Stomach (tissue), 9 donors: ENCODE measurements around the gene TAS1R1. TPM values are rescaled to one million over a fixed set of nuclear protein-coding genes. Genes with fewer than 3 reads are reported as not detected.

Source experiments
- DNase-seq, 2 donors: peaks; one replicate each; pipeline versions ENCODE4 v3.0.0 to v3.0.0-alpha.2; 2013 to 2019
- H3K27ac ChIP-seq, 5 donors: fragments of 200-600 bp in 4 of 5; sonication (generic) in 4 of 5; one replicate each; pipeline ENCODE4 v1.5.1; 2013 to 2019; ENCODE audit warnings: mild to moderate bottlenecking in 1 of 5, moderate library complexity in 1 of 5
- H3K27me3 ChIP-seq, 3 donors: fragments of 200-600 bp; sonication (generic); one replicate each; pipeline ENCODE4 v1.5.1; 2017 to 2019; ENCODE audit warnings: mixed run types in 1 of 3
- H3K36me3 ChIP-seq, 4 donors: fragments of 200-600 bp; sonication (generic); 1 replicate in 3 of 4; 2 replicates in 1 of 4; pipeline ENCODE4 v1.5.1; 2016 to 2019
- H3K4me1 ChIP-seq, 4 donors: fragments of 200-600 bp; sonication (generic); one replicate each; pipeline ENCODE4 v1.5.1; 2016 to 2019
- H3K4me3 ChIP-seq, 4 donors: fragments of 200-600 bp; sonication (generic) in 3 of 4; one replicate each; pipeline ENCODE4 v1.5.1; 2016 to 2019; ENCODE audit warnings: mild to moderate bottlenecking in 1 of 4
- H3K9me3 ChIP-seq, 4 donors: fragments of 200-600 bp; sonication (generic); one replicate each; pipeline ENCODE4 v1.5.1; 2016 to 2019
- EP300 ChIP-seq: sonication (generic); formaldehyde crosslinking; IDR thresholded peaks from one replicate; pipeline ENCODE4 v1.6.1; 2017; ENCODE audit warnings: antibody characterized with exemption
- POLR2A ChIP-seq, 4 donors: fragments of 450-650 bp; IDR thresholded peaks; one replicate each; pipeline ENCODE4 v1.6.1; 2016; ENCODE audit warnings: antibody characterized with exemption in 4 of 4, control low read depth in 2 of 4, mild to moderate bottlenecking in 1 of 4, moderate library complexity in 1 of 4
- POLR2AphosphoS5 ChIP-seq, 3 donors: sonication (generic); formaldehyde crosslinking; IDR thresholded peaks; one replicate each; pipeline ENCODE4 v1.6.1; 2016; ENCODE audit warnings: antibody characterized with exemption in 3 of 3
- WGBS, 5 donors: extraction: QIAGEN DNeasy Blood & Tissue Kit in 3 of 5; methylation state at CpG; one replicate each; pipeline versions ENCODE4 v1.1.5 to v1.1.7; 2013 to 2018; 5-methylcytosine and 5-hydroxymethylcytosine counted together
- intact Hi-C: fragments of 100-400 bp; cut with DNase I; formaldehyde crosslinking; loops from one replicate; pipeline ENCODE4 v1.15.1; 2023; ENCODE audit warnings: low total_unique reads
- polyA plus RNA-seq, 3 donors: library from polyadenylated mRNA; stranded (reverse); fragments of 200-250 nt; gene quantifications; one replicate each; pipeline ENCODE4 v1.2.3, GENCODE V29; 2013
- total RNA-seq, 5 donors: library from RNA; depleted of rRNA; stranded (reverse); fragments of >200 nt; gene quantifications; one replicate each; pipeline versions ENCODE4 v1.1.0 to v1.2.3, GENCODE V29; 2014 to 2016
- TF ChIP-seq, protein P1 (sequence below), 7 experiments: fragments of 450-650 bp in 4 of 7; fragments of 200-600 bp in 3 of 7; sonication (generic) in 3 of 7; IDR thresholded peaks; one replicate each; pipeline ENCODE4 v1.5.1; 2016 to 2019; ENCODE audit warnings: antibody characterized with exemption in 7 of 7, control low read depth in 2 of 7, mild to moderate bottlenecking in 1 of 7
- donor health status: healthy with polysubstance abuse.
- donor health status: Bipolar disorder and iron deficiency.
- donor health status: healthy.

TAS1R1 gene
- total and polyA plus RNA-seq, 8 donors, result 0.08 to 0.12 TPM; not detected in 6

DNA sequence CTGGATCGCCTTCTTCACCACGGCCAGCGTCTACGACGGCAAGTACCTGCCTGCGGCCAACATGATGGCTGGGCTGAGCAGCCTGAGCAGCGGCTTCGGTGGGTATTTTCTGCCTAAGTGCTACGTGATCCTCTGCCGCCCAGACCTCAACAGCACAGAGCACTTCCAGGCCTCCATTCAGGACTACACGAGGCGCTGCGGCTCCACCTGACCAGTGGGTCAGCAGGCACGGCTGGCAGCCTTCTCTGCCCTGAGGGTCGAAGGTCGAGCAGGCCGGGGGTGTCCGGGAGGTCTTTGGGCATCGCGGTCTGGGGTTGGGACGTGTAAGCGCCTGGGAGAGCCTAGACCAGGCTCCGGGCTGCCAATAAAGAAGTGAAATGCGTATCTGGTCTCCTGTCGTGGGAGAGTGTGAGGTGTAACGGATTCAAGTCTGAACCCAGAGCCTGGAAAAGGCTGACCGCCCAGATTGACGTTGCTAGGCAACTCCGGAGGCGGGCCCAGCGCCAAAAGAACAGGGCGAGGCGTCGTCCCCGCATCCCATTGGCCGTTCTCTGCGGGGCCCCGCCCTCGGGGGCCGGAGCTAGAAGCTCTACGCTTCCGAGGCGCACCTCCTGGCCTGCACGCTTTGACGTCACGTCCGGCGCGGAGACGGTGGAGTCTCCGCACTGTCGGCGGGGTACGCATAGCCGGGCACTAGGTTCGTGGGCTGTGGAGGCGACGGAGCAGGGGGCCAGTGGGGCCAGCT is 24.4 kb downstream of the TAS1R1 start, which contains the start of gene ZBTB48:
TSS of gene ZBTB48 (plus strand) at position 621 of the 745 bp plus-strand sequence. CDS start 616 bp downstream, outside the sequence.
- Histone ChIP-seq H3K9me3 (no peaks in the 10 kb centered on the region), H3K27me3 (no peaks in the 10 kb centered on the region), H3K36me3 (peaks cover 0 to 3% (median 0%) of the 10 kb centered on the region in 4 donors), H3K27ac (peak within 1 kb of the TSS; percentile 94 to 99 (median 98)), H3K4me3 (peak within 1 kb of the TSS; percentile 74 to 97 (median 92)), H3K4me1 (peaks cover 32 to 50% (median 48%) of the 10 kb centered on the region in 4 donors)
- intact Hi-C loops, result no loop called here
- WGBS, 5 donors, result 13 to 22% (median 15%) methylated on average over 27 to 58 of the region's 58 CpGs
- peak; percentile 99 to 100 for DNase-seq
- no peak for TF ChIP-seq EP300
- TF ChIP-seq POLR2AphosphoS5 (IDR thresholded peaks at IDR 0.05), result peak; percentile 99 to 100 (median 99)
- TF ChIP-seq, protein P1, sequence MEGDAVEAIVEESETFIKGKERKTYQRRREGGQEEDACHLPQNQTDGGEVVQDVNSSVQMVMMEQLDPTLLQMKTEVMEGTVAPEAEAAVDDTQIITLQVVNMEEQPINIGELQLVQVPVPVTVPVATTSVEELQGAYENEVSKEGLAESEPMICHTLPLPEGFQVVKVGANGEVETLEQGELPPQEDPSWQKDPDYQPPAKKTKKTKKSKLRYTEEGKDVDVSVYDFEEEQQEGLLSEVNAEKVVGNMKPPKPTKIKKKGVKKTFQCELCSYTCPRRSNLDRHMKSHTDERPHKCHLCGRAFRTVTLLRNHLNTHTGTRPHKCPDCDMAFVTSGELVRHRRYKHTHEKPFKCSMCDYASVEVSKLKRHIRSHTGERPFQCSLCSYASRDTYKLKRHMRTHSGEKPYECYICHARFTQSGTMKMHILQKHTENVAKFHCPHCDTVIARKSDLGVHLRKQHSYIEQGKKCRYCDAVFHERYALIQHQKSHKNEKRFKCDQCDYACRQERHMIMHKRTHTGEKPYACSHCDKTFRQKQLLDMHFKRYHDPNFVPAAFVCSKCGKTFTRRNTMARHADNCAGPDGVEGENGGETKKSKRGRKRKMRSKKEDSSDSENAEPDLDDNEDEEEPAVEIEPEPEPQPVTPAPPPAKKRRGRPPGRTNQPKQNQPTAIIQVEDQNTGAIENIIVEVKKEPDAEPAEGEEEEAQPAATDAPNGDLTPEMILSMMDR (IDR thresholded peaks at IDR 0.05), result no peak
- peak in 2 of 4 donors; percentile 54 to 94 for TF ChIP-seq POLR2A (IDR thresholded peaks at IDR 0.05)

DNA sequence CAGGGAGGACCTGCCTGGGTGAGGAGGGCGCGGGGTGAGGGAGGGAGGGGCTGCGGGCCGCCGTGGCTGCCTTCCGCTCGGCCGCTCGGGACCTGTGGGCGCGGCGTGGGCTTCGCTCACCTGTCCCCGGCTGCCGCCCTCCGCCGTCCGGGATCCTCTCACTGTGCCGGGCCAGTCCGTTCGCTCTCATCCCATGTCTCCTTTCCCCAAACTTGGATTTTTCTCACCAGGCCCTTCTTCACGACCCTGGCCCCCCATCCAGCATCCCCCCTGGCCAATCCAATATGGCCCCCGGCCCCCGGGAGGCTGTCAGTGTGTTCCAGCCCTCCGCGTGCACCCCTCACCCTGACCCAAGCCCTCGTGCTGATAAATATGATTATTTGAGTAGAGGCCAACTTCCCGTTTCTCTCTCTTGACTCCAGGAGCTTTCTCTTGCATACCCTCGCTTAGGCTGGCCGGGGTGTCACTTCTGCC is 25.0 kb downstream of the TAS1R1 start:
- peaks cover 0 to 5% (median 0%) of the 10 kb centered on the region in 4 donors for H3K36me3 ChIP-seq
- DNase-seq, result peak in 1 of 2 donors; percentile 43
- intact Hi-C loops, result no loop called here
- H3K9me3 ChIP-seq, result no peaks in the 10 kb centered on the region
- no peaks in the 10 kb centered on the region for H3K27me3 ChIP-seq
- peak overlapping the region; percentile 74 to 97 (median 92) for H3K4me3 ChIP-seq
- TF ChIP-seq, protein P1 (IDR thresholded peaks at IDR 0.05), result no peak
- TF ChIP-seq POLR2A (IDR thresholded peaks at IDR 0.05) (no peak), EP300 (no peak), POLR2AphosphoS5 (IDR thresholded peaks at IDR 0.05) (no peak)
- H3K4me1 ChIP-seq, result peaks cover 32 to 56% (median 51%) of the 10 kb centered on the region in 4 donors
- WGBS, 5 donors, result 0 to 3% (median 1%) methylated on average over 13 to 30 of the region's 30 CpGs
- H3K27ac ChIP-seq, result peak overlapping the region; percentile 94 to 99 (median 98)

DNA sequence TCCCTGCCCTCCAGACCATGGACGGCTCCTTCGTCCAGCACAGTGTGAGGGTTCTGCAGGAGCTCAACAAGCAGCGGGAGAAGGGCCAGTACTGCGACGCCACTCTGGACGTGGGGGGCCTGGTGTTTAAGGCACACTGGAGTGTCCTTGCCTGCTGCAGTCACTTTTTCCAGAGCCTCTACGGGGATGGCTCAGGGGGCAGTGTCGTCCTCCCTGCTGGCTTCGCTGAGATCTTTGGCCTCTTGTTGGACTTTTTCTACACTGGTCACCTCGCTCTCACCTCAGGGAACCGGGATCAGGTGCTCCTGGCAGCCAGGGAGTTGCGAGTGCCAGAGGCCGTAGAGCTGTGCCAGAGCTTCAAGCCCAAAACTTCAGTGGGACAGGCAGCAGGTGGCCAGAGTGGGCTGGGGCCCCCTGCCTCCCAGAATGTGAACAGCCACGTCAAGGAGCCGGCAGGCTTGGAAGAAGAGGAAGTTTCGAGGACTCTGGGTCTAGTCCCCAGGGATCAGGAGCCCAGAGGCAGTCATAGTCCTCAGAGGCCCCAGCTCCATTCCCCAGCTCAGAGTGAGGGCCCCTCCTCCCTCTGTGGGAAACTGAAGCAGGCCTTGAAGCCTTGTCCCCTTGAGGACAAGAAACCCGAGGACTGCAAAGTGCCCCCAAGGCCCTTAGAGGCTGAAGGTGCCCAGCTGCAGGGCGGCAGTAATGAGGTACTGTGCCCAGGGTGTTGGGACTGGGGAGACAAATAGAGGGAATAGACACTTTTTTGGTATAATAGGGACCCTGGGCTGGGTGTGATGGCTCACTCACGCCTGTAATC is 25.7 kb downstream of the TAS1R1 start:
- Histone ChIP-seq H3K4me3 (peak overlapping the region; percentile 74 to 97 (median 92)), H3K27ac (peak overlapping the region; percentile 94 to 99 (median 98)), H3K9me3 (no peaks in the 10 kb centered on the region), H3K4me1 (peaks cover 32 to 61% (median 52%) of the 10 kb centered on the region in 4 donors), H3K36me3 (peaks cover 0 to 5% (median 1%) of the 10 kb centered on the region in 4 donors), H3K27me3 (no peaks in the 10 kb centered on the region)
- DNase-seq, result peak in 1 of 2 donors; percentile 32
- TF ChIP-seq POLR2AphosphoS5 (IDR thresholded peaks at IDR 0.05), result no peak
- TF ChIP-seq, protein P1 (IDR thresholded peaks at IDR 0.05), result no peak
- no peak for TF ChIP-seq EP300
- no peak for TF ChIP-seq POLR2A (IDR thresholded peaks at IDR 0.05)
- WGBS, 5 donors, result 13 to 26% (median 22%) methylated on average over 17 to 19 of the region's 19 CpGs
- intact Hi-C loops, result no loop called here
